BLaER1 (cell line): ENCODE measurements around the gene GRK4.
"Not testable (repeated sequence)": the region's sequence is repeated elsewhere in the genome, so short reads cannot be mapped to it uniquely, and the experiment has no call there.

Source experiments
- H3K27ac ChIP-seq: shearing (Covaris generic); formaldehyde crosslinking; 2 replicates; pipeline ENCODE4 v1.8.1; 2022
- H3K27me3 ChIP-seq: shearing (Covaris generic); formaldehyde crosslinking; 2 replicates; pipeline ENCODE4 v1.8.1; 2022
- H3K36me3 ChIP-seq: shearing (Covaris generic); formaldehyde crosslinking; 2 replicates; pipeline ENCODE4 v1.8.1; 2022
- H3K4me1 ChIP-seq: shearing (Covaris generic); formaldehyde crosslinking; 2 replicates; pipeline ENCODE4 v1.8.1; 2022
- H3K4me2 ChIP-seq: shearing (Covaris generic); formaldehyde crosslinking; 2 replicates; pipeline ENCODE4 v1.8.1; 2022
- H3K4me3 ChIP-seq: shearing (Covaris generic); formaldehyde crosslinking; 2 replicates; pipeline ENCODE4 v1.8.1; 2022
- H3K9ac ChIP-seq: shearing (Covaris generic); formaldehyde crosslinking; 2 replicates; pipeline ENCODE4 v1.8.1; 2022
- H3K9me3 ChIP-seq: shearing (Covaris generic); formaldehyde crosslinking; 2 replicates; pipeline ENCODE4 v1.8.1; 2022
- H4K20me1 ChIP-seq: shearing (Covaris generic); formaldehyde crosslinking; 2 replicates; pipeline ENCODE4 v1.8.1; 2022
- Cebpa-rat ChIP-seq: shearing (Covaris generic); IDR thresholded peaks from 2 replicates; pipeline ENCODE4 v1.8.1; 2022

Gene GRK4

GRCh38 chr4:2958446-2958845 is 4.9 kb upstream of the GRK4 start:
- Histone ChIP-seq H3K4me3 (no peak overlapping the region), H3K27ac (no peak overlapping the region), H3K4me1 (peaks cover 10% of the 10 kb centered on the region), H3K36me3 (peaks cover 69% of the 10 kb centered on the region), H3K9ac (no peak overlapping the region), H3K9me3 (no peaks in the 10 kb centered on the region), H3K27me3 (no peaks in the 10 kb centered on the region), H4K20me1 (peaks cover 88% of the 10 kb centered on the region), H3K4me2 (no peak overlapping the region)
- TF ChIP-seq Cebpa-rat: no peak

- not testable (repeated sequence) for H3K9me3 ChIP-seq, H3K27me3 ChIP-seq, H3K4me3 ChIP-seq, H3K27ac ChIP-seq, H3K9ac ChIP-seq, H3K4me2 ChIP-seq
- Histone ChIP-seq H4K20me1 (peaks cover 68% of the 10 kb centered on the region), H3K36me3 (peaks cover 49% of the 10 kb centered on the region), H3K4me1 (peaks cover 23% of the 10 kb centered on the region)
Measured at GRCh38 chr4:2960450-2960849, 2.9 kb upstream of the GRK4 start.

- Histone ChIP-seq H3K4me2 (peak overlapping the region; percentile 92), H3K36me3 (peaks cover 39% of the 10 kb centered on the region), H3K4me1 (peaks cover 27% of the 10 kb centered on the region), H3K27me3 (no peaks in the 10 kb centered on the region), H3K27ac (peak overlapping the region; percentile 94; the same call in 1 of the 2 replicates), H3K9ac (peak overlapping the region; percentile 96), H3K4me3 (peak overlapping the region; percentile 82), H3K9me3 (no peaks in the 10 kb centered on the region), H4K20me1 (peaks cover 58% of the 10 kb centered on the region)
- no peak for TF ChIP-seq Cebpa-rat
Measured at GRCh38 chr4:2961421-2961810, 2.0 kb upstream of the GRK4 start.

- Histone ChIP-seq H3K4me1 (peaks cover 27% of the 10 kb centered on the region), H3K27me3 (no peaks in the 10 kb centered on the region), H3K4me3 (peak overlapping the region; percentile 82), H4K20me1 (peaks cover 53% of the 10 kb centered on the region), H3K36me3 (peaks cover 34% of the 10 kb centered on the region), H3K9me3 (no peaks in the 10 kb centered on the region), H3K4me2 (peak overlapping the region; percentile 92), H3K9ac (peak overlapping the region; percentile 96), H3K27ac (peak overlapping the region; percentile 94)
- no peak for TF ChIP-seq Cebpa-rat
Measured at GRCh38 chr4:2961811-2962441, 1.4 kb upstream of the GRK4 start.

- no peaks in the 10 kb centered on the region for H3K27me3 ChIP-seq
- peaks cover 26% of the 10 kb centered on the region for H3K36me3 ChIP-seq
- no peaks in the 10 kb centered on the region for H3K9me3 ChIP-seq
- peak overlapping the region; percentile 94 for H3K27ac ChIP-seq
- H3K4me3 ChIP-seq: peak overlapping the region; percentile 82
- peaks cover 27% of the 10 kb centered on the region for H3K4me1 ChIP-seq
- H3K4me2 ChIP-seq: peak overlapping the region; percentile 92
- H4K20me1 ChIP-seq: peaks cover 45% of the 10 kb centered on the region
- TF ChIP-seq Cebpa-rat: no peak
- peak overlapping the region; percentile 96 for H3K9ac ChIP-seq
Measured at GRCh38 chr4:2962614-2963174, 677 bp upstream of the GRK4 start.

GRCh38 chr4:2963966-2964471 is 648 bp downstream of the GRK4 start:
- Histone ChIP-seq H3K9ac (peak overlapping the region; percentile 96), H3K4me1 (peaks cover 27% of the 10 kb centered on the region), H3K27ac (peak overlapping the region; percentile 94), H3K9me3 (no peaks in the 10 kb centered on the region), H3K4me2 (peak overlapping the region; percentile 94), H3K4me3 (peak overlapping the region; percentile 82), H3K36me3 (peaks cover 13% of the 10 kb centered on the region), H4K20me1 (peaks cover 32% of the 10 kb centered on the region), H3K27me3 (no peaks in the 10 kb centered on the region)
- TF ChIP-seq Cebpa-rat: no peak

- H3K4me1 ChIP-seq: peaks cover 27% of the 10 kb centered on the region
- H3K27me3 ChIP-seq: no peaks in the 10 kb centered on the region
- peaks cover 5% of the 10 kb centered on the region for H3K36me3 ChIP-seq
- H3K9ac ChIP-seq: peak overlapping the region; percentile 96
- peak overlapping the region; percentile 94 for H3K4me2 ChIP-seq
- no peak overlapping the region for H3K27ac ChIP-seq
- H3K4me3 ChIP-seq: peak overlapping the region; percentile 82
- TF ChIP-seq Cebpa-rat: no peak
- H4K20me1 ChIP-seq: peaks cover 24% of the 10 kb centered on the region
- no peaks in the 10 kb centered on the region for H3K9me3 ChIP-seq
Measured at GRCh38 chr4:2964706-2965258, 1.4 kb downstream of the GRK4 start.

- H3K9me3 ChIP-seq: no peaks in the 10 kb centered on the region
- no peak overlapping the region for H3K27ac ChIP-seq
- peak overlapping the region; percentile 82; the same call in 1 of the 2 replicates for H3K4me3 ChIP-seq
- peaks cover under 1% of the 10 kb centered on the region for H3K36me3 ChIP-seq
- H3K9ac ChIP-seq: no peak overlapping the region; the same call in 1 of the 2 replicates
- no peak for TF ChIP-seq Cebpa-rat
- H4K20me1 ChIP-seq: peaks cover 20% of the 10 kb centered on the region
- H3K27me3 ChIP-seq: no peaks in the 10 kb centered on the region
- peaks cover 27% of the 10 kb centered on the region for H3K4me1 ChIP-seq
- H3K4me2 ChIP-seq: peak overlapping the region; percentile 94
Measured at GRCh38 chr4:2965262-2965661, 1.9 kb downstream of the GRK4 start.

- peaks cover 17% of the 10 kb centered on the region for H3K4me1 ChIP-seq
- H3K27ac ChIP-seq: no peak overlapping the region
- no peak overlapping the region for H3K9ac ChIP-seq
- no peak overlapping the region for H3K4me2 ChIP-seq
- no peaks in the 10 kb centered on the region for H4K20me1 ChIP-seq
- H3K9me3 ChIP-seq: no peaks in the 10 kb centered on the region
- TF ChIP-seq Cebpa-rat: no peak
- peaks cover 1% of the 10 kb centered on the region; the same call in 1 of the 2 replicates for H3K36me3 ChIP-seq
- H3K27me3 ChIP-seq: no peaks in the 10 kb centered on the region
- no peak overlapping the region for H3K4me3 ChIP-seq
Measured at GRCh38 chr4:2968381-2968780, 5.0 kb downstream of the GRK4 start.

- Histone ChIP-seq H3K27me3 (no peaks in the 10 kb centered on the region), H3K36me3 (peaks cover 5% of the 10 kb centered on the region; the same call in 1 of the 2 replicates), H3K9ac (no peak overlapping the region), H3K4me1 (no peaks in the 10 kb centered on the region), H4K20me1 (no peaks in the 10 kb centered on the region), H3K4me3 (no peak overlapping the region), H3K9me3 (no peaks in the 10 kb centered on the region), H3K27ac (no peak overlapping the region), H3K4me2 (no peak overlapping the region)
- TF ChIP-seq Cebpa-rat: no peak
Measured at GRCh38 chr4:2971275-2971674, 7.9 kb downstream of the GRK4 start.
